Neural cell (in vitro differentiated cells): ENCODE data around the gene TNFRSF8. TPM values are rescaled to one million over a fixed set of nuclear protein-coding genes. Genes with fewer than 3 reads are reported as not detected.

Experiments
- H2AFZ ChIP-seq: fragments of 200-600, 300-800 bp; sonication (generic), shearing (Covaris generic); 2 replicates; pipeline ENCODE4 v1.6.0; 2014; ENCODE audit warnings: low read depth, mild to moderate bottlenecking, antibody characterized with exemption, low read length, moderate library complexity
- H3F3A ChIP-seq: fragments of 200-600 bp; shearing (Covaris generic); 2 replicates; pipeline ENCODE4 v1.6.1; 2016; ENCODE audit warnings: mild to moderate bottlenecking, moderate library complexity, mixed read lengths, antibody characterized with exemption, low read length; ENCODE audit not compliant: insufficient read depth, poor library complexity, severe bottlenecking
- H3K27ac ChIP-seq: fragments of 200-600, 300-800 bp; sonication (generic), shearing (Covaris generic); 2 replicates; pipeline ENCODE4 v1.5.1; 2014; ENCODE audit warnings: mild to moderate bottlenecking, low read length, moderate library complexity
- H3K27me3 ChIP-seq: fragments of 300-800, 200-600 bp; sonication (generic), shearing (Covaris generic); 2 replicates; pipeline ENCODE4 v1.6.0; 2014; ENCODE audit warnings: mild to moderate bottlenecking, low read depth, low read length, moderate library complexity; ENCODE audit not compliant: insufficient read depth
- H3K36me3 ChIP-seq: fragments of 300-800, 200-600 bp; sonication (generic), shearing (Covaris generic); 2 replicates; pipeline ENCODE4 v1.5.1; 2014; ENCODE audit warnings: mild to moderate bottlenecking, antibody characterized with exemption, low read length, moderate library complexity; ENCODE audit not compliant: insufficient read depth
- H3K4me2 ChIP-seq: fragments of 300-800, 200-600 bp; sonication (generic), shearing (Covaris generic); 2 replicates; pipeline ENCODE4 v1.6.0; 2014; ENCODE audit warnings: mild to moderate bottlenecking, low read length
- H3K4me3 ChIP-seq: fragments of 300-800, 200-600 bp; sonication (generic), shearing (Covaris generic); 2 replicates; pipeline ENCODE4 v1.5.1; 2014; ENCODE audit warnings: mild to moderate bottlenecking, low read length, moderate library complexity
- H3K79me2 ChIP-seq: fragments of 200-600 bp; shearing (Covaris generic); replicated peaks from 2 replicates; pipeline ENCODE4 v1.6.0; 2014; ENCODE audit warnings: mild to moderate bottlenecking, low read length, moderate library complexity; ENCODE audit not compliant: insufficient read depth
- H3K9ac ChIP-seq: fragments of 300-800, 200-600 bp; sonication (generic), shearing (Covaris generic); 2 replicates; pipeline ENCODE4 v1.6.1; 2016; ENCODE audit warnings: mild to moderate bottlenecking, low read length, mixed read lengths
- H3K9me2 ChIP-seq: fragments of 200-600 bp; shearing (Covaris generic); 2 replicates; pipeline ENCODE4 v1.6.1; 2016; ENCODE audit warnings: mild to moderate bottlenecking, low read length, mixed read lengths; ENCODE audit not compliant: insufficient read depth
- H3K9me3 ChIP-seq: fragments of 200-600, 300-800 bp; sonication (generic), shearing (Covaris generic); 2 replicates; pipeline ENCODE4 v1.6.1; 2016; ENCODE audit warnings: mild to moderate bottlenecking, mixed run types, low read length, moderate library complexity, mixed read lengths
- H4K20me1 ChIP-seq: fragments of 200-600 bp; shearing (Covaris generic); 2 replicates; pipeline ENCODE4 v1.6.1; 2016; ENCODE audit warnings: mild to moderate bottlenecking, mixed run types; ENCODE audit not compliant: insufficient read depth
- EP300 ChIP-seq: fragments of 450-650 bp; conservative IDR thresholded peaks from 2 replicates; pipeline ENCODE4 v1.6.1; 2014; ENCODE audit warnings: antibody characterized with exemption, mild to moderate bottlenecking, moderate library complexity; ENCODE audit not compliant: poor library complexity, severe bottlenecking
- EZH2 ChIP-seq: fragments of 200-600, 300-800 bp; shearing (Covaris generic), sonication (generic); IDR thresholded peaks from 2 replicates; pipeline ENCODE4 v1.6.1; 2014; ENCODE audit warnings: antibody characterized with exemption, low read length, borderline replicate concordance, mild to moderate bottlenecking; ENCODE audit not compliant: insufficient read depth, poor library complexity, severe bottlenecking
- MXI1 ChIP-seq: fragments of 450-650 bp; conservative IDR thresholded peaks from 2 replicates; pipeline ENCODE4 v1.6.1; 2014; ENCODE audit warnings: antibody characterized with exemption, mild to moderate bottlenecking; ENCODE audit not compliant: poor library complexity, severe bottlenecking
- POLR2AphosphoS5 ChIP-seq: IDR thresholded peaks from 2 replicates; pipeline ENCODE4 v1.6.1; 2012
- RAD21 ChIP-seq: fragments of 450-650 bp; conservative IDR thresholded peaks from 2 replicates; pipeline ENCODE4 v1.6.1; 2014; ENCODE audit warnings: antibody characterized with exemption, mild to moderate bottlenecking, moderate library complexity
- SMC3 ChIP-seq: fragments of 450-650 bp; conservative IDR thresholded peaks from 2 replicates; pipeline ENCODE4 v1.6.1; 2014; ENCODE audit warnings: antibody characterized with exemption, mild to moderate bottlenecking, moderate library complexity; ENCODE audit not compliant: poor library complexity
- TAF1 ChIP-seq: IDR thresholded peaks from 2 replicates; pipeline ENCODE4 v1.6.1; 2012; ENCODE audit warnings: low read depth
- polyA plus RNA-seq: library from polyadenylated mRNA; depleted of rRNA; stranded (reverse); fragments of >200 nt; gene quantifications from 2 replicates; pipeline ENCODE4 v1.2.3, GENCODE V29; 2014
- TF ChIP-seq, protein P1 (sequence below): IDR thresholded peaks from 2 replicates; pipeline ENCODE4 v1.6.1; 2012; ENCODE audit warnings: borderline replicate concordance
- TF ChIP-seq, protein P2 (sequence below): fragments of 450-650 bp; IDR thresholded peaks from 2 replicates; pipeline ENCODE4 v1.5.1; 2014; ENCODE audit warnings: antibody characterized with exemption, mild to moderate bottlenecking, moderate library complexity; ENCODE audit not compliant: poor library complexity, severe bottlenecking

TNFRSF8 gene
- polyA plus RNA-seq, 1 donor from 2014 or later = not detected

DNA sequence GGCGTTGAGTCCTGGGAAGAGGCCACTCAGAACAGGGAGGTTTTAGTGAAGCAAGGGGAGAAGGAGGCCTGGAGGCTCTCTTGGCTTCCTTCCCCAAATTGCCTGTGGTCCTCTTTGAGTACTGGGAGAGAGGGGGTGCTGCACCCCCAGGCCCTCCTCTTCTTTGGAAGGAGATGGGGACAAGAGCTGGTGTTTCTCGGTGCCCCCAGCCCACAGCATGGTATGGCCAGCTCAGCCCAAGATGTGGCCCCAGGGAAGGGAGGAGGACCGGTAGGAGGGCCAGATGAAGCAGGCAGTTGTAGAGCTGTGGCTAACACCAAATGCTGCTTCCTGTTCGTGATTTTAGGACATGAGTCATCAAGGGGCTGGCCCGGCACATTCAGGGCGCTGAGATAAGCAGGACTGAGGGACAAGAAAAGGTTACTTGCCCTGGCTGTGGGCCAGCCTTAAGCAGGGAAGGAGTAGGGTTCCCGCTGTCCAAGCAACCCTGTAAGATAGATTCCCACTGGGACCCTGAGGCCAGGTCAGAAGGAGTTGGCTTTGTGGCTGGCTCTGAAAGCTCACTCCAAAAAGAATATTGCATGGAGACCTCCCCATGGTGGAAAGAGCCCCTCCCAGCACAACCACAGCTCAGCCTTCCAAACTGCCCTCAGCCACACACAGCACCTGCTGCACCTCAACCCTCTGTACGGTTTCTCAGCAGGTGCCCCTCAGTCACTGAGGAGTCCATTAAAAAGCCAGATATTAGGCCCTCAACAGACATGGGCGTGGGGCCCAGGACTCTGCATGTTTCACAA, 98.8 kb downstream of the TNFRSF8 start:
- H3K9me3 ChIP-seq = no peaks in the 10 kb centered on the region
- no peak overlapping the region for H3K4me3 ChIP-seq
- peaks cover 5% of the 10 kb centered on the region for H3K27me3 ChIP-seq
- no peak overlapping the region for H2AFZ ChIP-seq
- no peaks in the 10 kb centered on the region for H3K79me2 ChIP-seq
- H4K20me1 ChIP-seq = no peaks in the 10 kb centered on the region
- H3K9me2 ChIP-seq = no peaks in the 10 kb centered on the region
- TF ChIP-seq MXI1 (no peak), EZH2 (no peak), SMC3 (no peak), POLR2AphosphoS5 (no peak), TAF1 (no peak), RAD21 (no peak), EP300 (no peak)
- TF ChIP-seq, protein P1, sequence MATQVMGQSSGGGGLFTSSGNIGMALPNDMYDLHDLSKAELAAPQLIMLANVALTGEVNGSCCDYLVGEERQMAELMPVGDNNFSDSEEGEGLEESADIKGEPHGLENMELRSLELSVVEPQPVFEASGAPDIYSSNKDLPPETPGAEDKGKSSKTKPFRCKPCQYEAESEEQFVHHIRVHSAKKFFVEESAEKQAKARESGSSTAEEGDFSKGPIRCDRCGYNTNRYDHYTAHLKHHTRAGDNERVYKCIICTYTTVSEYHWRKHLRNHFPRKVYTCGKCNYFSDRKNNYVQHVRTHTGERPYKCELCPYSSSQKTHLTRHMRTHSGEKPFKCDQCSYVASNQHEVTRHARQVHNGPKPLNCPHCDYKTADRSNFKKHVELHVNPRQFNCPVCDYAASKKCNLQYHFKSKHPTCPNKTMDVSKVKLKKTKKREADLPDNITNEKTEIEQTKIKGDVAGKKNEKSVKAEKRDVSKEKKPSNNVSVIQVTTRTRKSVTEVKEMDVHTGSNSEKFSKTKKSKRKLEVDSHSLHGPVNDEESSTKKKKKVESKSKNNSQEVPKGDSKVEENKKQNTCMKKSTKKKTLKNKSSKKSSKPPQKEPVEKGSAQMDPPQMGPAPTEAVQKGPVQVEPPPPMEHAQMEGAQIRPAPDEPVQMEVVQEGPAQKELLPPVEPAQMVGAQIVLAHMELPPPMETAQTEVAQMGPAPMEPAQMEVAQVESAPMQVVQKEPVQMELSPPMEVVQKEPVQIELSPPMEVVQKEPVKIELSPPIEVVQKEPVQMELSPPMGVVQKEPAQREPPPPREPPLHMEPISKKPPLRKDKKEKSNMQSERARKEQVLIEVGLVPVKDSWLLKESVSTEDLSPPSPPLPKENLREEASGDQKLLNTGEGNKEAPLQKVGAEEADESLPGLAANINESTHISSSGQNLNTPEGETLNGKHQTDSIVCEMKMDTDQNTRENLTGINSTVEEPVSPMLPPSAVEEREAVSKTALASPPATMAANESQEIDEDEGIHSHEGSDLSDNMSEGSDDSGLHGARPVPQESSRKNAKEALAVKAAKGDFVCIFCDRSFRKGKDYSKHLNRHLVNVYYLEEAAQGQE = no peak
- TF ChIP-seq, protein P2, sequence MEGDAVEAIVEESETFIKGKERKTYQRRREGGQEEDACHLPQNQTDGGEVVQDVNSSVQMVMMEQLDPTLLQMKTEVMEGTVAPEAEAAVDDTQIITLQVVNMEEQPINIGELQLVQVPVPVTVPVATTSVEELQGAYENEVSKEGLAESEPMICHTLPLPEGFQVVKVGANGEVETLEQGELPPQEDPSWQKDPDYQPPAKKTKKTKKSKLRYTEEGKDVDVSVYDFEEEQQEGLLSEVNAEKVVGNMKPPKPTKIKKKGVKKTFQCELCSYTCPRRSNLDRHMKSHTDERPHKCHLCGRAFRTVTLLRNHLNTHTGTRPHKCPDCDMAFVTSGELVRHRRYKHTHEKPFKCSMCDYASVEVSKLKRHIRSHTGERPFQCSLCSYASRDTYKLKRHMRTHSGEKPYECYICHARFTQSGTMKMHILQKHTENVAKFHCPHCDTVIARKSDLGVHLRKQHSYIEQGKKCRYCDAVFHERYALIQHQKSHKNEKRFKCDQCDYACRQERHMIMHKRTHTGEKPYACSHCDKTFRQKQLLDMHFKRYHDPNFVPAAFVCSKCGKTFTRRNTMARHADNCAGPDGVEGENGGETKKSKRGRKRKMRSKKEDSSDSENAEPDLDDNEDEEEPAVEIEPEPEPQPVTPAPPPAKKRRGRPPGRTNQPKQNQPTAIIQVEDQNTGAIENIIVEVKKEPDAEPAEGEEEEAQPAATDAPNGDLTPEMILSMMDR = no peak
- H3K4me2 ChIP-seq = no peak overlapping the region
- no peak overlapping the region for H3K27ac ChIP-seq
- H3K9ac ChIP-seq = no peak overlapping the region
- no peaks in the 10 kb centered on the region for H3F3A ChIP-seq
- no peaks in the 10 kb centered on the region for H3K36me3 ChIP-seq

DNA sequence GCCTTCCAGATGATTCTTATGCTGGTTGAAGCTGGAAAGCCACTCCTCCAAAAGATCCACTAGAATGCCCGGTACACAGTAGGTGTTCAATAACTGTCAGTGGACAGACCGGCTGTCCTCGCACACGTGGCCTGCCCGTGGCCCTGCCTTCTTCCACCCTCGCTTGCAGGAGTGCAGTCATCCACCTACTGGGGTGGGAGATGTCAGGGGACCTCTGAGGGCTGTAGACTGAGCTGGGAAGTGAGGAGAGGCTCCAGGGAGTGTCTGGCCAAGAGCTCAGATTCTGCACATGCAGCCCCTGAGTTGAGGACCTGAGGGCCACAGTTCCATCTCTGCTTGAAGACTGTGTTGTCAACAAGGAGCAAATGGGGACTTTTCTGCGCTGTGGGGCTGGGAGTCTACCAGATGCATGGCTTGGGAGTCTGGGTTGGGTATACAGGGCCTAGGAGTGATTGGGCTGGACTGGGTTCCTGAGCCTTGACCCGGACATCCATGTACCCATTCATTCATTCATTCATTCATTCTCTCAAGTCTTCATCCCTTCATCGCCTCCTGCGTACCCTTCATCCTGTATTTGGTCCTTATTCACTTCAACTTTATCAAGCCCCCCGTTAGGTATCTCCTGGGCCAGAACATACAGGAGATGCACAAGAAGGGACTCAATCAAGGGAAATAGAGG, 99.5 kb downstream of the TNFRSF8 start:
- Histone ChIP-seq H4K20me1 (no peaks in the 10 kb centered on the region), H3K9ac (no peak overlapping the region), H2AFZ (no peak overlapping the region), H3K4me3 (no peak overlapping the region), H3K36me3 (no peaks in the 10 kb centered on the region), H3K9me2 (no peaks in the 10 kb centered on the region), H3K4me2 (no peak overlapping the region), H3K27me3 (peaks cover 10% of the 10 kb centered on the region), H3K79me2 (no peaks in the 10 kb centered on the region), H3K27ac (no peak overlapping the region), H3K9me3 (no peaks in the 10 kb centered on the region), H3F3A (no peaks in the 10 kb centered on the region)
- TF ChIP-seq MXI1 = no peak
- TF ChIP-seq, protein P2 = no peak
- no peak for TF ChIP-seq SMC3
- TF ChIP-seq EP300 = no peak
- TF ChIP-seq, protein P1 = no peak
- TF ChIP-seq POLR2AphosphoS5 = no peak
- no peak for TF ChIP-seq EZH2
- TF ChIP-seq TAF1 = no peak
- TF ChIP-seq RAD21 = no peak
